DMS79 treated with DMSO at 0.1 percent for 48 hours (cell line): ENCODE measurements around the gene SYNE4.
"Not testable (repeated sequence)": the region's sequence is repeated elsewhere in the genome, so short reads cannot be mapped to it uniquely, and the experiment has no call there.

Experiments
- DNase-seq: peaks from one replicate; lab custom pipeline; 2025; lab: John Stamatoyannopoulos, UW

The SYNE4 gene

DNA sequence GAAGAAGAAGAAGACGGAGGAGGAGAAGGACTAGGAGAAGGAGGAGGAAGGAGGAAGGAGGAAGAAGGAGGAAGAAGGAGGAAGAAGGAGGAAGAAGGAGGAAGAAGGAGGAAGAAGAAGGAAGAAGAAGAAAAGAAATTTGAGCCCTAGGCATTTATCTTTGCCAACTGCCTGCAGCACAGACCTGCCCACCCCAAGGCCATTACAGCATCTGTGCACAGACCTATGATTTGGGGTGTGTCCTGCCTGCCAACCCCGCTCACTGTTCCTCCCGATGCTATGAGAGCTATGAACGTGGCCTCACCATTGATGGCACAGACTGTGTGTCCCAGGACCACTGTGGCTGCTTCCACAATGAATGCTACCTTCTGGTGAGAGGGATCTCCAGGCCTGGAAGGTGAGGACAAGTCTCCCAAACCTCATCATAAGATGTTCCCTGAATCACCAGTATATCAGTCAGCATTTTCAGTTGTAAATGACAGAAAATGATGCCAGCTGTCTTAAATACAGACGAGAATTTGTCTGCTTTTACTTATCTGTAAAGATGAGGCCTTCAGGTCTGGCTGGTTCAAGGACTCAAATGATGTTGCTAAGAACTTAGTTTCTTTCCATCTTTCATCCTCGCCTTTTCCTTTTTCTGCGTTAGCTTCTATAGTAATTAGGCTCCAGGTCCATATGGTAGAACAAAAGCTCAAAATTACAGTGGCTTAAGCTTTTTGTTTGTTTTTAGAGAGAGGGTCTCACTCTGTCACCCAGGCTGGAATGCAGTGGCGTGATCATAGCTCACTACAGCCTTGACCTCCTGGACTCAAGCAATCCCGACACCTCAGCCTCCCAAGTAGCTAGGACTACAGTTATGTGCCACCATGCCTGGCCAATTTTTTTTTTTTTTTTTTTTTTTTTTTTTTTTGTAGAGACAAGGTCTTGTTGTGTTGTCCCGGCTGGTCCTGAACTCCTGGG is 17.6 kb downstream of the SYNE4 start:
- no peak for DNase-seq

DNA sequence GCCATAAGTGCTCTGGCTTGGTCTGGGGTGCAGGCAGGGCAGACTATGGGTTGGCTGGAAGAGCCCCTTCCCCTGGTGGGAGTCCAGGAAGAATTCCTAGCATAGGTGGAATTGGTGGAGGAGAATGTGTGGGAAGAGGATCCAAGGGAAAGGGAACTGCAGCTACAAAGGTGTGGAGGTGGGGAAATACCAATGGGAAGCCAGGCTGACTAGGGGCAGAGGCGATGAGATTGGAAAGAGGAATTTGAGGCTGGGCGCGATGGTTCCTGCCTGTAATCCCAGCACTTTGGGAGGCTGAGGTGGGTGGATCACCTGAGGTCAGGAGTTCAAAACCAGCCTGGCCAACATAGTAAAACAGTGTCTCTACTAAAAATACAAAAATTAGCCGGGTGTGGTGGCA is 18.5 kb downstream of the SYNE4 start:
- no peak for DNase-seq

GRCh38 chr19:35988824-35989223 is 19.8 kb downstream of the SYNE4 start:
- DNase-seq = no peak

DNA sequence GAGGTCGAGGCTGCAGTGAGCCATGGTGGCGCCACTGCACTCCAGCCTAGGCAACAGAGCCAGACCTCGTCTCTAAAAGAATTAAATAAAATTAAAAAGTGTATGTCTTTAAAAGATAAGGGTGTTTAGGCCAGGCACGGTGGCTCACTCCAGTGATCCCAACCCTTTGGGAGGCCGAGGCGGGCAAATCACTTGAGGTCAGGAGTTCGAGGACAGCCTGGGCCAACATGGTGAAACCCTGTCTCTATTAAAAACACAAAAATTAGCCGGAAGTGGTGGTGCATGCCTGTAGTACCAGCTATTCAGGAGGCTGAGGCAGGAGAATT is 21.1 kb downstream of the SYNE4 start:
- no peak for DNase-seq

DNA sequence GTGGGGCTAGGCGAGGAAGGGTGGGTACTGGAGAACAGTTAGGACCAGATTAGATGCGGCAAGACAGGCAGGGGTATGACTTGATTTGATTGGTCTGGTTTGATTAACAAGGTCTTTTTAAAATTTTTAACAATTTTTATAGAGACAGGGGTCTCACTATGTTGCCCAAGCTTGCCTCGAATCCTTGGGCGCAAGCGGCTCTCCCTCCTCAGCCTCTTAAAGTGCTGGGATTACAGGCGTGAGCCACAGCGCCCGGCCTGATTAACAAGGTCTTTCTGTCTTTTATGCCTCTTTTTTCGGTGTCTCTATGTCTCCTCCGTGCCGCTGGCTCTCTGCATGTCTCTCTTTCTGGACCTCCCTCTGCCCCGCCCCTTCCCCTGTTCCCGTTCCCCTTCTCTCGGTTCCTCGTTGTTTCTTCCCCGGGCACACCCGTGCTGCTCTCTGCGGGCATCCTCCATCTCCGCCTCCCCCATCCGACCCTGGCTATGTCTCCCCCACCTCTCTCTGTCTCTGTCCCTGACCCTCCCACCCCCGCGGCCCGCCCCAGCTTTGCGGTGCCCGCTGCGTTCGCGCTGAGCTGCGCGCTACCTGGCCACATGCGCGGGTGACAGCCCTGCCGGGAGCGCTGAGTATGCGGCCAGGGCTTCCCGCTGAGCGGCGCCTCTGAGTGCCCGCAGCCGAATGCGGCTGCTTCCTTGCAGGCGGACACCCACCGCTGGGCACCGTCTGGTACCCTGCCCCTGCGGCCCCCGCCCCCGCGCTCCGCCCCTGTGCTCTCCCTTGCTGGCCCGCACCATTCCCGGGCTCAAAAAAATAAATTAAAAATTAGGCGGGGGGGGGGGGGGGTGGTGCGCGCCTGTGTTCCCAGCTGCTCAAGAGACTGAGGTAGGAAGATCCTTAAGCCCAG is 21.7 kb downstream of the SYNE4 start:
- DNase-seq = peak; percentile 36

DNA sequence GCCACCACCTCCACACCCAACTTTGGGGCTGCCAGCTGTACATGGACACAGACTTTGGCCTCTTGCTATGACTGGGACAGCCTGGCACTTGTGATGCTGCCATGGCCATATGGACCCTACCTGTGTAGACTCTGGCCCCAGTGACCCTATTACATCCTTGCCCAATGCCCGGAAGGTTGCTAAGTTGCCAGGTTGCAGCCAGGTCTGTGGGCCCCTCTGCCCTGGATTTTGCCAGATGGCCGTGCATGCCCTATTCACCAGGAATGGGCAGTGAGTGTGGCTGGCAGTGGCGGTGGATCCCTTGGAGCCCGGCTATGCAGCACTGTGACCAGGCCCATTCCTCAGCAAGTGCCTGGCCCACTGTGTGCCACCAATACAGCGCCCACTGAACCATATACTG is 22.5 kb downstream of the SYNE4 start:
- DNase-seq = no peak

- no peak for DNase-seq
These were observed 25.4 kb downstream of the SYNE4 start for GRCh38 chr19:35983177-35983576.

- DNase-seq = not testable (repeated sequence)
These were observed 27.6 kb downstream of the SYNE4 start for GRCh38 chr19:35980997-35981396.

- no peak for DNase-seq
These were observed 29.7 kb downstream of the SYNE4 start for GRCh38 chr19:35978832-35979365.

DNA sequence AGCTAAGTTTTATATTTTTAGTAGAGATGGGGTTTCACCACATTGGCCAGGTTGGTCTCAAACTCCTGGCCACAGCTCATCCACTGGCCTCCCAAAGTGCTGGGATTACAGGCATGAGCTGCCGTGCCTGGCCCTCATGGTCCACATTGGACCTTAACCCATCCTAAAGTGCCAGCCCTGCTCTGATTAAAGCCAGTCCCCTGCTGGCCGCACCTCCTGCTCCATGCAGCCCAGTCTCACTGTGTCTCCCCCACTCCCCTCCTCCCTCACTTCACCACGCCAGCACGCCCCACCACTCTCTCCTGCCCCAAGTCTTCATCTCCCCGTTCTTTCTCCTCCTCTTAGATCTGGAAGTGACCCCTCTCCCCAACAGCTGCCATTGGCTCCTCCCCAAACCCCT is 30.3 kb downstream of the SYNE4 start:
- no peak for DNase-seq

DNA sequence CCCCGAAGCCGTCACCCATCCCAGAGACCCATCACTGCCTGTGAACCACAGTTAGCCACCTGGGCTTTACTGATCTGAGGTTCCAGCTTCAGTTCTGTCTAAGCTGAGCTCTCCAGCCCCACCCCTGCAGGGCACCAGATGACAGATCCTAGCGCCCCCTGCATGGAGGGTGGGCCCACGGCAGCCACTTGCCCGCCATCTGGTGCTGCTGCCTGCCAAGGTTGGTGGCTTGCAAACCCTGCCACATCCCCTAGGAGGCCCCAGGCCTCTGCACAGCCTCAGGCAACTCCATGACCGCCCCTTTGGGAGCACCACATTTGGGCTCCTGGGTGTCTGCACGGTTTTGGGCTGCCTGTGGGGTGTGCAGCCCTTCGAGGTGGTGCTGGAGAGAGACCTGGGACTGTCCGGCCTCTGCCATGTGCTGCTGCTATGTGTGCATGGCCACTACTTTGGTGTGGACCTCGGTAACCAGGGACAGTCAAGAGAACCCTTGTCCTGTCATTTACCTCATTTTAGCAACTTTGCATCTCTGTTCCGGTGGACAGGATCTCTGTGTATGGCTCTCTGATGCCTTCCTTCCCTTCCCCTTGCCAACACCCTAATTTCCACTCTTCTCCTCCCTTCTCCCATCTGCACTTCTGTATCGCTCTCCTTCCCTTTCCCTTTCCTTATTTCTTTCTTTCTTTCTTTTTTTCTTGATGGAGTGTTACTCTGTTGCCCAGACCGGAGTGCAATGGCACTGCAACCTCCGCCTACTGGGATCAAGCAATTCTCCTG is 31.0 kb downstream of the SYNE4 start:
- DNase-seq = no peak

DNA sequence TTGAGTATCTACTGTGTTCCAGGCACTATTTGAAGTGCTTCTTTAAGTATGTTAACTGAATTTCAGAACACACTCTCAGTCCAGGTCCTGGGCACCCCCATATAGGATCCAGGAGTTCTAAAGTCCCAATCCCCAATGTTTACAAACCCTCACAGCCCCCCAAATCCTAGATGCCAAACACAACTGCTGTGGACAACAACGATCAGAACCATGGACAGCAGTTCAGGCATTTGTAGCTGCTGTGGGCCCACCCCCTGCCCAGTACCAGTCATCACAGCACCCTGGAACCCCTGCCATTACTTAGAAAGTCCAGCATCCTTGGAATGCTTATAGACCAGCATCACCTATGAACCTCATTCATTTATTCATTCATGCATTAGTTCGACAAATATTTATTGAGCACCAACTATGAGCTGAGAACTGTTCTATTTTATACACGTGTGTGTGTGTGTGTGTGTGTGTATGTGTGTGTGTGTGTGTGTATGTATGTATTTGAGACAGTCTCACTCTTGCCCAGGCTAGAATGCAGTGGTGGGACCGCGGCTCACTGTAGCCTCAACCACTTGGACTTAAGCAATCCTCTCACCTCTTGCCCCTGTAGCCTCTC is 32.9 kb downstream of the SYNE4 start:
- DNase-seq = no peak

GRCh38 chr19:35973487-35973886 is 35.1 kb downstream of the SYNE4 start:
- no peak for DNase-seq

- DNase-seq = no peak
These were observed 41.8 kb downstream of the SYNE4 start for GRCh38 chr19:35966771-35967170.

DNA sequence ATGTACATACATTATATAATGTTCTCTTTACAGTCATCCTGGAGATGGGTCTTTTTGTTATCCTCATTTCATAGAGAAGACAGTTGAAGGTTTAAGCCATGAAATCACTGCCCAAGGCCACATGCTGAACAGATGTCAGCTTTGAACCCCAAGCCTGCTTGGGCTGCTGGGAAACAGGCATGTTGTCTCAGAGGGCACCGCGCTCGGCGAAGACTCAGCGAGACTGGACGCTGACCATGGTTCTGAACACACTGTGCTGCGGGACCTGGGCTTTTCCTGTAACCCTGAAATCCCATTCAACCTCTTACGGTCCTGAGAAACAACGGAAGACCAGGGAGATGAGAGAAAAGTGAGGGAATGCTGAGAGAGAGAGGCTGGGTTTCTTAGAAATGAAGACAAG is 45.1 kb downstream of the SYNE4 start:
- no peak for DNase-seq

DNA sequence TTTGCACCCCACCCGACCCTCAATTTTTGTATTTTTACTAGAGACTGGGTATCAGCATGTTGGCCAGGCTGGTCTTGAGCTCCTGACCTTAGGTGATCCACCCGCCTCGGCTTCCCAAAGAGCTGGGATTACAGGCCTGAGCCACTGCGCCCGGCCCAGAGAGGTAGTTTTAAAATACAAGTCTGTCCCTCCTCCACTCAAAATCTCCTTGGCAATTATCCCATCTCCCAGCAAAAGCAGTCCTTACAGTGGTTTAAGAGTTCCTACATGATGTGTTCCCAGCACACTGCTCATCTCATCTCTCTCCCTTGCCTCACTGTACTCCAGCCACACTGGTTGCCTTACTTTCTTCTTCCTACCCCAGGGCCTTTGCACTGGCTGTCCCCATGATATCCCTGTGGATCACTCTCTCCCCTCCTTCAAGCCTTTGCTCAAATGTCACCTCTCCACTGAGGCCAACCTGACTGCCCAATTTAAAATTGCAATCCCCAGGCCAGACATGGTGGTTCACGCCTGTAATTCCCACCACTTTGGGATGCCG is 48.1 kb downstream of the SYNE4 start:
- DNase-seq = no peak

DNA sequence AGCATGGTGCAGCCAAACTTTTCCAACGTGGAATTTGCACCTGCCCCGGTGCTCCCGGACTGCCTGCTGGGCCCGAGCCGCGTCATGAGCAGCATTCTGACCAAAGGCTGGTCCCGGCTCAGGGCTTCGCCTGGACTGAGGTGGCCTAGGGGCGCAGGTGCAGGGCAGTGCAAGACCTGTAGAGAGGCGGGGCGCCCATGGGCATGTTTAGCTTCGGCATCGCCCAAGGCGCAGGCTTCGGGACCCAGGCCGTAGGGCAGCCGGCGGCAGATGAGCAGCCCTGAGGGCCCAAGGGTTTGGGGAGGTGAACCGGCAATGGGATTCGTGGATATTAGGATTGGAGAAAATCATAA is 48.7 kb downstream of the SYNE4 start:
- DNase-seq = no peak

DNA sequence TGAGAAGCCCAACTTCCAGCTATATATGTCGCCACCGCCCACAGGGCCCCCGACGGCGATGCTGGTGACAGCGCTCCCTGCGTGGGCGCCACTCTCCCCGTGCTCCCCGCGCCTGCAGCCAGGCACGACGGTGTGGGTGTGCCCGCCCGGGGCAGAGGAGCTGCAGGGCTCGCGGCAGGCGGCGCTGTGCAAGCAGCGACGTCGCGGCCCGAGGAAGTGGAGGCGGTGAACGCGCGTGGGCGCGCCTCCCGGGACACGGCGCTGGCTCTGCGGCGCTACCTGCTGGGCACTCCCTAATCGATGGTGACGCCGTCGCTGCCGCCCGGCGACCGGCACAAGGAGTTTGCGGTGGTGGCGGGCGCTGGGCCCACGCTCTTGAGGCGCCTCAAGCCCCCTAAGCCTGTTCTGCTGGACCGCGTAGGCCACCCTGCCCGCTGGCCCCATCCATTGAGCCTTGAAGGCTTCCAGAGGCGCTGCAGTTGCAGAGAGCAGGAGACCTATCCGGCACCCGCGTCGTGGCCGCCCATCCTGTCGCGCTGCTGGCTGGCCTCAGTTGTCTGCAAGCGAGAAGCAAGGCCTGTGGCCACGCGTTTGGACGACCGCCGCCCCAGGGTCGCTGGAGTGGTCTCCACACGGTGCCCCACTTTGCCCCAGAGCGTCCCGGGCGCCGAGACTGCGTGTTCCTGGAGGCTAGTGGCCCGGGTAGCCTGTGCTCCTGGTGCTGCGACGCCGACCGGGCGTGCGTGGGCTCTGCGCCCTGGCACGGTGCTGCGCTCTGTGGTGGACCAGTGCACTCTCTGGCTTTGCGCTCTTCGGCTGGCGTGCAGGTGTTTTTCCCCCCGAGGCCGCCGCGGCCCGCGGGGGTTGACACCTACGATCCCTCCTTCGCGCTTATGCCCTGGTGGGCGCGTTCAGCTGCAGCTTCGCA is 49.3 kb downstream of the SYNE4 start:
- peak; percentile 4 for DNase-seq

GRCh38 chr19:35958660-35959039 is 50.0 kb downstream of the SYNE4 start:
- no peak for DNase-seq

GRCh38 chr19:35957411-35957810 is 51.2 kb downstream of the SYNE4 start:
- not testable (repeated sequence) for DNase-seq
